Activated CD4-positive, alpha-beta T cell treated with anti-CD3 and anti-CD28 coated beads, Interleukin-2, Interleukin-6, amounts not matched to agents 100 ng/mL and 50 ng/mL, durations not matched to agents 16 hours and 8 hours (primary cell): ENCODE data around the gene SORD.

Experiments used
- DNase-seq: peaks from one replicate; pipeline ENCODE4 v3.0.0-alpha.2; 2020

SORD gene

GRCh38 chr15:45118131-45118588 lies 95.2 kb downstream of the SORD start:
- DNase-seq, result peak; percentile 92

- no peak for DNase-seq
These were observed 96.0 kb downstream of the SORD start for GRCh38 chr15:45118996-45119395.

DNA sequence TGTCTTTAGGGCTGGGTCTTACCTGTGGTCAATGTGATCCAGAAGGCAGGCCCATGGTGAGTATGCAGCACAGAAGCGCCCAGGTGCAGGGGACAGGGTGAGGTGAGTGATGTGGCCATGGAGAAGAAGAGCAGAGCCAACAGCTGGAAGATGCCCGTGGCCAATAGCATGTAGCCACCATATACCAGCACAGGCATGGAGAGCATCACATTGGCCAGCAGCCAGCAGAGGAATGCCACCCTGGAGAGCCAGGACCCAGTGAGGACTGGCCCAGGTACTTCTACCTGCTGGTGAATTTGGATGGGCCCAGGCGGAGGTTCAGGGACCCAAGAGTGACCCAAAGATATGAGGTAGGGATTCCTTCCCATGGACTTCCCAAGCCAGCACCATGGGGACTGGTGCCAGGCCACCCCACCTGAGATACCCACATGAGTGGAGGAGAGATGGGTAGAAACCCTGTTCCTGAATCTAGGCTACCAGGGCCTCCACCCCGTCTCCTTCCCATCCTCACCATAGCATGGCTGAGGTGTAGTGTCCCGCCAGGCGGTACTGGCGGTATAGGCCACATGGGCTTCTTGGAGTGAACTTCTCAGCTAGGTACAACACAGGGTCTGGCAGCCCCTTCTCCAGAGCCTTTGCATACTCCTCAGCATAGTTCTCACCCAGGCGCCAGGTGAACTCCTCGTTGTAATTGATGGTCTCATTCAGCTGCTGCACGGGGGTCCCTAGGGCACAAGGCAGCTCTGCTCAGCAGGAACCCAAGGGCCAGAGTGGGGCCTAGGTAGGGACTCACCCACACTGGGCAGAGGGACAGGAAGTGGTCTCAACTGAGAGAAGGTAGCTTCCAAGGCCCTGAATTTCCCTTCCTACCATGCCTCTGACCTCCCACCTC lies 97.3 kb downstream of the SORD start:
- no peak for DNase-seq

DNA sequence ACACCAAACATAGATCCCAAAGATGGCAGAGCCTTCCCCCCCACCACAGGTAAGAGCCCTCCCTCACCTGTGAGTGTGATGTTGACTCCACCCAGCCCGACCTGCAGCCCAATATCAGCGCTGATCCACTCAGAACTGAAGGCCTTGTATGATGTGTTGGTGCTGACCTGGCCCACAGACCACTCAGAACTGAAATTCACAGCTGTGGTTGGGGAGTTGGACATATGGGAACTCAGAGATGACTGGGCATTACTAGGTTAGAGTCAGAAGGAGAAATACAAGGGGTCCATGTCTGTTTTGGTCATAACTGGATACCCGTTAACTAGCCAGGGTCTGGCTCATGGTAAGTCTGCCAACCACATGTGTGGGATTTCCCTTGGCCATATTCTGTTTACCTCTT lies 98.0 kb downstream of the SORD start:
- no peak for DNase-seq

GRCh38 chr15:45121706-45122417 lies 98.9 kb downstream of the SORD start:
- DNase-seq, result no peak

DNA sequence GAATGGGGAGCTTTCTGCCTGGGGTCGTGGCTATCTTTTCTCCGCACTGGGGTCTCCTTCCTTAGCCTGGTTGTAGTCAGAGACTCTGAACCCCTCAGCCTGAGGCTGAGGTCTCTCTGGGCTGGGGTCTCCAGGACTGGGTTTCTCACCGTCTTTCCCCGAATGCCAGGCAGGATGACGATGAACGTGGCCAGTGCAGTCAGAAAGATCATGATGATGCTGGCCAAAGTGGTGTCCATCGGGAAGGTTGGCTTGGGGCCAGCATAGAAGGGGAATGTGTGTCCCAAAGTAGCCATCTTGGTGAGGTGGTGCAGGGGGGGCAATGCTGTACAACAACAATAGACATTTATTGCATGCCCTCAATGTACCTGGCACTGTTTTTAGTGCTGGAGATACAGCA lies 99.7 kb downstream of the SORD start:
- DNase-seq, result no peak

DNA sequence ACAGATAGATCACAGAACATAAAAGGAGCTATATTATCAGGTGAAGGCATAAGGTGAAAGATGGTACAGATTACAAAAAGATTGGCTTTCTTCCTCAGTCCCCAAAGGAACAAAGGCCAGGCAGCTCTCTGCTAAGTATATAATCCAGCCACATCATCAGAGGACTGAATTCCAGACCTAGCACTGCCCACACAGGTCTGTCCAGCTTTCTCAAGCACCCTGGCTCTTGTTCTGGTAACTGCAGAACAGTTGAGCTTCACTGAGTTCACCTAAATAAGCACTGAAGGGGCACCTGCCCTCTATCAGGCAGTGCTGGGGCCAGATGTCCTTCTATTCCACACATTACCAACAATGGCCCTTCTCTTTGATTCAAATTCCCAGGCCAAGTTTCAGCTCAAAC lies 100.4 kb downstream of the SORD start:
- DNase-seq, result no peak

- peak; percentile 43 for DNase-seq
These were observed 103.7 kb downstream of the SORD start for GRCh38 chr15:45126535-45127158.
